OCI-LY7 (cell line): Measurements from ENCODE around the gene FBXL14. TPM values are rescaled to one million over a fixed set of nuclear protein-coding genes. Genes with fewer than 3 reads are reported as not detected.

Experiments used
- BruUV-seq: library from RNA; stranded (reverse); fragments of 400-500 nt; replicated peaks from 2 replicates; lab custom pipeline; 2021; lab: Mats Ljungman, UMichigan
- CTCF ChIA-PET: fragments of 300-600 bp; sonication (Branson Sonifier 250); formaldehyde crosslinking; loops from one replicate; lab custom pipeline; 2022; ENCODE audit warnings: antibody characterized with exemption; ENCODE audit not compliant: unreplicated experiment; lab: Charles Lee
- POLR2A ChIA-PET: fragments of 300-600 bp; sonication (Branson Sonifier 250); formaldehyde crosslinking; loops from one replicate; lab custom pipeline; 2022; ENCODE audit warnings: antibody characterized with exemption; lab: Charles Lee
- DNase-seq: peaks from one replicate; pipeline ENCODE4 v3.0.0-alpha.2; 2015; ENCODE audit warnings: low spot score
- H2AFZ ChIP-seq: fragments of 200-600 bp; sonication (generic), shearing (Covaris generic); 2 replicates; pipeline ENCODE4 v1.6.1; 2014; ENCODE audit warnings: mild to moderate bottlenecking, antibody characterized with exemption, low read length, moderate library complexity
- H3K27ac ChIP-seq: fragments of 200-600 bp; sonication (generic); 2 replicates; pipeline ENCODE4 v1.5.1; 2014; ENCODE audit warnings: mixed run types, low read depth, mild to moderate bottlenecking, moderate library complexity, low read length, inconsistent platforms; ENCODE audit not compliant: poor library complexity, severe bottlenecking
- H3K36me3 ChIP-seq: fragments of 200-600 bp; sonication (generic); 2 replicates; pipeline ENCODE4 v1.6.1; 2014; ENCODE audit warnings: mild to moderate bottlenecking, antibody characterized with exemption, low read length, moderate library complexity, mixed read lengths; ENCODE audit not compliant: insufficient read depth
- H3K4me1 ChIP-seq: fragments of 200-600 bp; sonication (generic); 2 replicates; pipeline ENCODE4 v1.5.1; 2014; ENCODE audit warnings: mild to moderate bottlenecking, low read length; ENCODE audit not compliant: insufficient read depth, poor library complexity, severe bottlenecking
- H3K4me2 ChIP-seq: fragments of 200-600 bp; sonication (generic); 2 replicates; pipeline ENCODE4 v1.6.1; 2014; ENCODE audit warnings: mild to moderate bottlenecking, low read length
- H3K4me3 ChIP-seq: fragments of 200-600 bp; sonication (generic); 2 replicates; pipeline ENCODE4 v1.5.1; 2014; ENCODE audit warnings: mild to moderate bottlenecking, low read depth, low read length; ENCODE audit not compliant: poor library complexity, severe bottlenecking
- H3K79me2 ChIP-seq: fragments of 200-600 bp; sonication (generic); 2 replicates; pipeline ENCODE4 v1.6.1; 2016; ENCODE audit warnings: low read depth, mild to moderate bottlenecking, low read length, moderate library complexity, mixed read lengths; ENCODE audit not compliant: insufficient read depth
- H3K9me2 ChIP-seq: fragments of 200-600 bp; sonication (generic); 2 replicates; pipeline ENCODE4 v1.6.1; 2016; ENCODE audit warnings: mild to moderate bottlenecking, low read length, mixed read lengths; ENCODE audit not compliant: insufficient read depth
- H3K9me3 ChIP-seq: fragments of 200-600 bp; sonication (generic); 2 replicates; pipeline ENCODE4 v1.6.1; 2014; ENCODE audit warnings: mild to moderate bottlenecking, mixed run types, low read length, mixed read lengths
- H4K20me1 ChIP-seq: fragments of 200-600 bp; sonication (generic); 2 replicates; pipeline ENCODE4 v1.6.1; 2014; ENCODE audit warnings: mild to moderate bottlenecking, antibody characterized with exemption, low read length, moderate library complexity, mixed read lengths; ENCODE audit not compliant: insufficient read depth
- CTCF ChIP-seq: fragments of 200-600 bp; sonication (generic); conservative IDR thresholded peaks from 2 replicates; pipeline ENCODE4 v1.5.1; 2014; ENCODE audit warnings: mild to moderate bottlenecking, antibody characterized with exemption, low read length, moderate library complexity, mixed read lengths
- EZH2phosphoT487 ChIP-seq: fragments of 200-600 bp; sonication (generic); IDR thresholded peaks from 2 replicates; pipeline ENCODE4 v1.6.1; 2018; ENCODE audit warnings: low read depth, borderline replicate concordance, mild to moderate bottlenecking, mixed run types, antibody characterized with exemption, low read length, moderate library complexity, mixed read lengths
- intact Hi-C: fragments of 100-400 bp; cut with micrococcal nuclease; formaldehyde crosslinking; loops from one replicate; pipeline ENCODE4 v1.10.0; 2022; ENCODE audit not compliant: unreplicated experiment
- total RNA-seq, 2 experiments: library from RNA; depleted of rRNA in 1 of 2; stranded (reverse); fragments of >200 nt in 1 of 2; shearing (Covaris generic) in 1 of 2; gene quantifications; 2 replicates each; pipeline ENCODE4 v1.2.3, GENCODE V29; 2014 to 2022

Gene FBXL14
- total RNA-seq, 2 experiments from 2014 or later: 33.4 to 45.5 TPM

DNA sequence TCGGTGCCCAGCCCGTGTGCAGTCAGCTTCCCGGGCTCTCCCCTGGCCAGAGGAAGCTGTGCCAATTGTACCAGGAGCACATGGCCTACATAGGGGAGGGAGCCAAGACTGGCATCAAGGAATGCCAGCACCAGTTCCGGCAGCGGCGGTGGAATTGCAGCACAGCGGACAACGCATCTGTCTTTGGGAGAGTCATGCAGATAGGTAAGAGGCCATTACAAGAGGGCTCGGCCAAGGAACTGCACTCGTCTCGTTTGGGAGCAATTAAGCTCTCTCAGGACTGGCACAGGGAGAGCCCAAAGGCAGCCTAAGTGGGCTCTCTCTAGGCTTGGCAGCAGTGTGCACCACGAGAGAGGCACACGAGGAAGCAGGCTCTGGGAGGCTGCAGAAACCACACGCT, 38.3 kb upstream of the FBXL14 start:
- Histone ChIP-seq H3K36me3 (no peaks in the 10 kb centered on the region), H3K4me1 (peaks cover 15% of the 10 kb centered on the region), H3K4me3 (no peak overlapping the region), H3K9me3 (no peaks in the 10 kb centered on the region), H3K79me2 (no peaks in the 10 kb centered on the region), H4K20me1 (no peaks in the 10 kb centered on the region), H3K27ac (no peak overlapping the region), H3K4me2 (no peak overlapping the region), H3K9me2 (no peaks in the 10 kb centered on the region), H2AFZ (no peak overlapping the region)
- no TSS peak for BruUV-seq
- no peak for DNase-seq
- CTCF ChIA-PET: interaction anchor here (0.8 kb wide), 1 partner anchor 307 kb away, joined by 3 read pairs; no protein-coding TSS in a partner anchor
- POLR2A ChIA-PET: no interaction called here
- no peak for TF ChIP-seq CTCF
- TF ChIP-seq EZH2phosphoT487: no peak
- intact Hi-C loops: loop anchor here (5.0 kb wide), 1 partner anchor 310 kb away; no protein-coding TSS in a partner anchor

- DNase-seq: no peak
- H3K9me3 ChIP-seq: no peaks in the 10 kb centered on the region
- peak overlapping the region; percentile 67 for H3K4me2 ChIP-seq
- no peaks in the 10 kb centered on the region for H4K20me1 ChIP-seq
- H2AFZ ChIP-seq: no peak overlapping the region
- H3K4me1 ChIP-seq: peaks cover 15% of the 10 kb centered on the region
- ChIA-PET CTCF (interaction anchor here (1.5 kb wide), 1 partner anchor 11 kb away, joined by 3 read pairs; no protein-coding TSS in a partner anchor), POLR2A (interaction anchor here (0.7 to 0.8 kb wide), 2 partner anchors 15 to 100 kb away, joined by 3 to 5 read pairs; no protein-coding TSS in a partner anchor)
- intact Hi-C loops: loop anchor here (5.0 kb wide), 1 partner anchor 311 kb away; no protein-coding TSS in a partner anchor
- no TSS peak for BruUV-seq
- H3K4me3 ChIP-seq: no peak overlapping the region
- no peaks in the 10 kb centered on the region for H3K9me2 ChIP-seq
- H3K79me2 ChIP-seq: no peaks in the 10 kb centered on the region
- TF ChIP-seq EZH2phosphoT487 (no peak), CTCF (no peak)
- no peak overlapping the region for H3K27ac ChIP-seq
- no peaks in the 10 kb centered on the region for H3K36me3 ChIP-seq
These were observed 36.6 kb upstream of the FBXL14 start for GRCh38 chr12:1630827-1631591.
